Natural killer cell (primary cell): ENCODE data around the gene FCGR3A. TPM values are rescaled to one million over a fixed set of nuclear protein-coding genes. Genes with fewer than 3 reads are reported as not detected.
"Not testable (repeated sequence)": the region's sequence is repeated elsewhere in the genome, so short reads cannot be mapped to it uniquely, and the experiment has no call there.

Source experiments
- ATAC-seq, 3 donors: fragments of 150-1000 bp in 2 of 3; fragments of 200-7000 bp in 1 of 3; cut with Tn5 transposase; 1 replicate in 1 of 3; 2 replicates in 2 of 3; pipeline ENCODE4 v1.10.0; 2021; ENCODE audit warnings: mild to moderate bottlenecking in 2 of 3, moderate library complexity in 2 of 3
- DNase-seq, 2 donors: peaks; one replicate each; pipeline versions ENCODE4 v3.0.0 to v3.0.0-alpha.2; 2013 to 2021; ENCODE audit warnings: mixed read lengths in 1 of 2
- H3K27ac ChIP-seq: one replicate; pipeline ENCODE4 v1.5.1; 2013; ENCODE audit warnings: mild to moderate bottlenecking, low read length
- H3K27me3 ChIP-seq: one replicate; pipeline ENCODE4 v1.6.1; 2013; ENCODE audit warnings: low read length; ENCODE audit not compliant: control insufficient read depth, insufficient read depth
- H3K36me3 ChIP-seq: one replicate; pipeline ENCODE4 v1.6.1; 2013; ENCODE audit warnings: low read length; ENCODE audit not compliant: control insufficient read depth, insufficient read depth
- H3K4me1 ChIP-seq: one replicate; pipeline ENCODE4 v1.6.1; 2013; ENCODE audit warnings: low read length; ENCODE audit not compliant: control insufficient read depth, insufficient read depth
- H3K4me3 ChIP-seq: one replicate; pipeline ENCODE4 v1.5.1; 2013; ENCODE audit warnings: low read length
- H3K9me3 ChIP-seq: one replicate; pipeline ENCODE4 v1.6.1; 2013; ENCODE audit warnings: low read length; ENCODE audit not compliant: control insufficient read depth, insufficient read depth
- H3K27ac Mint-ChIP-seq, 2 donors: one replicate each; pipeline ENCODE4 v1.8.0; 2022; ENCODE audit warnings: mild to moderate bottlenecking in 2 of 2, mixed read lengths in 2 of 2, moderate library complexity in 1 of 2
- H3K27me3 Mint-ChIP-seq, 2 donors: one replicate each; pipeline ENCODE4 v1.8.0; 2022; ENCODE audit warnings: low read depth in 2 of 2, mixed read lengths in 2 of 2
- H3K36me3 Mint-ChIP-seq: one replicate; pipeline ENCODE4 v1.8.0; 2022; ENCODE audit warnings: mixed read lengths
- H3K4me1 Mint-ChIP-seq, 2 donors: one replicate each; pipeline ENCODE4 v1.8.0; 2022; ENCODE audit warnings: mixed read lengths in 2 of 2
- H3K4me3 Mint-ChIP-seq: one replicate; pipeline ENCODE4 v1.8.0; 2022; ENCODE audit warnings: mild to moderate bottlenecking, moderate library complexity, mixed read lengths
- H3K9me3 Mint-ChIP-seq, 2 donors: one replicate each; pipeline ENCODE4 v1.8.0; 2022; ENCODE audit warnings: mixed read lengths in 2 of 2
- CTCF ChIP-seq: fragments of 200-600 bp; IDR thresholded peaks from one replicate; pipeline ENCODE4 v1.8.0; 2022; ENCODE audit warnings: antibody characterized with exemption
- WGBS: methylation state at CpG from one replicate; pipeline ENCODE4 v1.1.7; 2013; ENCODE audit warnings: missing lambda C conversion rate; ENCODE audit not compliant: insufficient coverage; 5-methylcytosine and 5-hydroxymethylcytosine counted together
- intact Hi-C: fragments of 100-400 bp; cut with micrococcal nuclease; formaldehyde crosslinking; loops from one replicate; pipeline ENCODE4 v1.14.2; 2022
- total RNA-seq, 4 donors: library from RNA; stranded (reverse); fragments of 120-200 nt in 1 of 4; gene quantifications; one replicate each; pipeline versions ENCODE4 v1.2.3 to v1.2.4, GENCODE V29; 2013 to 2022

Gene FCGR3A
- total RNA-seq, 3 donors from 2014 or later (not counting 1 experiment from before 2014, with no cell fraction given): 557 to 892 (median 848) TPM

- H3K36me3 Mint-ChIP-seq, H3K27me3 ChIP-seq, H3K4me1 ChIP-seq, H3K36me3 ChIP-seq, DNase-seq, H3K4me3 Mint-ChIP-seq, intact Hi-C loops, H3K9me3 ChIP-seq, ATAC-seq, H3K9me3 Mint-ChIP-seq, H3K27ac ChIP-seq, H3K27me3 Mint-ChIP-seq, H3K4me1 Mint-ChIP-seq, H3K27ac Mint-ChIP-seq, H3K4me3 ChIP-seq: not testable (repeated sequence)
- 96% methylated on average over 6 of the region's 6 CpGs for whole genome bisulfite sequencing
Measured at GRCh38 chr1:161512636-161513447, 36.8 kb downstream of the FCGR3A start.

- Mint-ChIP-seq H3K9me3 (no peaks in the 10 kb centered on the region), H3K4me1 (peaks cover 0 to under 1% of the 10 kb centered on the region in 2 donors), H3K27ac (no peak overlapping the region), H3K4me3 (no peak overlapping the region), H3K36me3 (no peaks in the 10 kb centered on the region), H3K27me3 (no peaks in the 10 kb centered on the region)
- no peaks in the 10 kb centered on the region for H3K9me3 ChIP-seq
- WGBS: 94% methylated on average over 7 of the region's 7 CpGs
- no peak for TF ChIP-seq CTCF
- H3K4me3 ChIP-seq: no peak overlapping the region
- no peaks in the 10 kb centered on the region for H3K36me3 ChIP-seq
- no peak overlapping the region for H3K27ac ChIP-seq
- H3K27me3 ChIP-seq: no peaks in the 10 kb centered on the region
- no peak for ATAC-seq
- H3K4me1 ChIP-seq: no peaks in the 10 kb centered on the region
- DNase-seq: no peak
- intact Hi-C loops: no loop called here
Measured at GRCh38 chr1:161511756-161512060, 37.9 kb downstream of the FCGR3A start.

GRCh38 chr1:161511018-161511755 is 38.4 kb downstream of the FCGR3A start:
- intact Hi-C loops: no loop called here
- 97% methylated on average over 5 of the region's 5 CpGs for WGBS
- no peaks in the 10 kb centered on the region for H3K36me3 ChIP-seq
- Mint-ChIP-seq H3K36me3 (no peaks in the 10 kb centered on the region), H3K27me3 (no peaks in the 10 kb centered on the region), H3K4me1 (peaks cover 0 to 6% of the 10 kb centered on the region in 2 donors), H3K27ac (no peak overlapping the region), H3K4me3 (no peak overlapping the region), H3K9me3 (no peaks in the 10 kb centered on the region)
- H3K27ac ChIP-seq: no peak overlapping the region
- H3K4me1 ChIP-seq: no peaks in the 10 kb centered on the region
- H3K4me3 ChIP-seq: no peak overlapping the region
- ATAC-seq (no peak), DNase-seq (no peak)
- no peak for TF ChIP-seq CTCF
- no peaks in the 10 kb centered on the region for H3K27me3 ChIP-seq
- no peaks in the 10 kb centered on the region for H3K9me3 ChIP-seq

- H3K4me3 Mint-ChIP-seq: no peak overlapping the region
- Histone ChIP-seq H3K27ac (no peak overlapping the region), H3K4me1 (no peaks in the 10 kb centered on the region), H3K27me3 (no peaks in the 10 kb centered on the region), H3K4me3 (no peak overlapping the region), H3K36me3 (no peaks in the 10 kb centered on the region), H3K9me3 (no peaks in the 10 kb centered on the region)
- H3K27me3 Mint-ChIP-seq: no peaks in the 10 kb centered on the region
- intact Hi-C loops: no loop called here
- ATAC-seq (no peak), DNase-seq (no peak)
- H3K36me3 Mint-ChIP-seq: no peaks in the 10 kb centered on the region
- no peak overlapping the region for H3K27ac Mint-ChIP-seq
- no peaks in the 10 kb centered on the region for H3K9me3 Mint-ChIP-seq
- WGBS: 100% methylated on average over 3 of the region's 3 CpGs
- peaks cover 0 to 6% of the 10 kb centered on the region in 2 donors for H3K4me1 Mint-ChIP-seq
- no peak for TF ChIP-seq CTCF
Measured at GRCh38 chr1:161510477-161510876, 39.1 kb downstream of the FCGR3A start.
